WTC11 (cell line): ENCODE data around the gene CBX1. TPM values are rescaled to one million over a fixed set of nuclear protein-coding genes. Genes with fewer than 3 reads are reported as not detected.

Experiments used
- ATAC-seq: fragments of 200-7000 bp; cut with Tn5 transposase; 2 replicates; pipeline ENCODE4 v1.10.0; 2021; ENCODE audit warnings: mild to moderate bottlenecking, moderate library complexity
- CTCF ChIA-PET: fragments of 300-600 bp; sonication (Branson Sonifier 250); formaldehyde crosslinking; loops from one replicate; lab custom pipeline; 2021; ENCODE audit warnings: antibody characterized with exemption; lab: Charles Lee
- POLR2A ChIA-PET: fragments of 350-600 bp; sonication (Branson Sonifier 250); formaldehyde crosslinking; loops from one replicate; lab custom pipeline; 2021; ENCODE audit warnings: antibody characterized with exemption; lab: Charles Lee
- DNase-seq: peaks from one replicate; pipeline ENCODE4 v3.0.0; 2021; ENCODE audit warnings: low spot score
- H3K27ac Mint-ChIP-seq: 2 replicates; pipeline ENCODE4 v1.8.0; 2021; ENCODE audit warnings: mixed read lengths
- H3K27me3 Mint-ChIP-seq: 2 replicates; pipeline ENCODE4 v1.8.0; 2021; ENCODE audit warnings: low read depth, mild to moderate bottlenecking, moderate library complexity, mixed read lengths
- H3K36me3 Mint-ChIP-seq: 2 replicates; pipeline ENCODE4 v1.8.0; 2021; ENCODE audit warnings: mixed read lengths
- H3K4me1 Mint-ChIP-seq: 2 replicates; pipeline ENCODE4 v1.8.0; 2022; ENCODE audit warnings: mixed read lengths
- H3K4me3 Mint-ChIP-seq: 2 replicates; pipeline ENCODE4 v1.8.0; 2021; ENCODE audit warnings: mild to moderate bottlenecking, moderate library complexity, mixed read lengths
- H3K9me3 Mint-ChIP-seq: 2 replicates; pipeline ENCODE4 v1.8.0; 2021; ENCODE audit warnings: mixed read lengths
- ESRRA ChIP-seq: sonication (generic); formaldehyde crosslinking; IDR thresholded peaks from 2 replicates; pipeline ENCODE4 v1.8.1; 2022; ENCODE audit warnings: mild to moderate bottlenecking, missing genetic modification reagents, borderline replicate concordance
- FOXJ3 ChIP-seq: sonication (generic); formaldehyde crosslinking; IDR thresholded peaks from 2 replicates; pipeline ENCODE4 v1.9.0; 2021; ENCODE audit warnings: missing genetic modification reagents, mild to moderate bottlenecking, borderline replicate concordance
- FOXP1 ChIP-seq: sonication (generic); formaldehyde crosslinking; IDR thresholded peaks from 2 replicates; pipeline ENCODE4 v1.8.0; 2022; ENCODE audit warnings: missing genetic modification reagents, mild to moderate bottlenecking, moderate library complexity, borderline replicate concordance
- HMGA2 ChIP-seq: fragments of 250-450 bp; sonication (Bioruptor Pico); IDR thresholded peaks from 2 replicates; pipeline ENCODE4 v1.4.0; 2021; ENCODE audit warnings: mild to moderate bottlenecking, moderate library complexity
- KAT7 ChIP-seq: sonication (generic); formaldehyde crosslinking; IDR thresholded peaks from 2 replicates; pipeline ENCODE4 v1.8.1; 2023; ENCODE audit warnings: missing genetic modification reagents, mild to moderate bottlenecking, borderline replicate concordance
- NFATC4 ChIP-seq: fragments of 250-450 bp; sonication (Bioruptor Pico); IDR thresholded peaks from 2 replicates; pipeline ENCODE4 v1.9.0; 2021; ENCODE audit warnings: mild to moderate bottlenecking
- NFE2L1 ChIP-seq: sonication (generic); formaldehyde crosslinking; IDR thresholded peaks from 2 replicates; pipeline ENCODE4 v1.8.1; 2023; ENCODE audit warnings: missing genetic modification reagents
- RORB ChIP-seq: fragments of 250-450 bp; sonication (Bioruptor Pico); IDR thresholded peaks from 2 replicates; pipeline ENCODE4 v1.9.0; 2021; ENCODE audit warnings: mild to moderate bottlenecking
- SOX15 ChIP-seq: fragments of 250-450 bp; sonication (Bioruptor Pico); IDR thresholded peaks from 2 replicates; pipeline ENCODE4 v1.9.0; 2021; ENCODE audit warnings: mild to moderate bottlenecking
- TCF7 ChIP-seq: sonication (generic); formaldehyde crosslinking; IDR thresholded peaks from 2 replicates; pipeline ENCODE4 v1.8.0; 2022; ENCODE audit warnings: mild to moderate bottlenecking, low read depth, missing genetic modification reagents, moderate library complexity
- ZBTB21 ChIP-seq: sonication (generic); formaldehyde crosslinking; IDR thresholded peaks from 2 replicates; pipeline ENCODE4 v1.8.1; 2023; ENCODE audit warnings: mild to moderate bottlenecking, missing genetic modification reagents, borderline replicate concordance
- ZNF121 ChIP-seq: sonication (generic); formaldehyde crosslinking; IDR thresholded peaks from 2 replicates; pipeline ENCODE4 v1.8.0; 2023; ENCODE audit warnings: missing genetic modification reagents
- ZNF219 ChIP-seq: sonication (generic); formaldehyde crosslinking; IDR thresholded peaks from 2 replicates; pipeline ENCODE4 v1.8.0; 2023; ENCODE audit warnings: missing genetic modification reagents, mild to moderate bottlenecking, borderline replicate concordance
- ZNF232 ChIP-seq: sonication (generic); formaldehyde crosslinking; IDR thresholded peaks from 2 replicates; pipeline ENCODE4 v1.8.0; 2022; ENCODE audit warnings: mild to moderate bottlenecking, missing genetic modification reagents
- total RNA-seq: library from RNA; stranded (reverse); gene quantifications from 3 replicates; pipeline ENCODE4 v1.2.3, GENCODE V29; 2021
- TF ChIP-seq, protein P1 (sequence below): sonication (generic); formaldehyde crosslinking; IDR thresholded peaks from 2 replicates; pipeline ENCODE4 v1.8.0; 2022; ENCODE audit warnings: mild to moderate bottlenecking, missing genetic modification reagents
- TF ChIP-seq, protein P2 (sequence below): sonication (generic); formaldehyde crosslinking; IDR thresholded peaks from 2 replicates; pipeline ENCODE4 v1.8.1; 2023; ENCODE audit warnings: mild to moderate bottlenecking, moderate library complexity, missing genetic modification reagents
- TF ChIP-seq, protein P3 (sequence below): sonication (generic); formaldehyde crosslinking; IDR thresholded peaks from 2 replicates; pipeline ENCODE4 v1.8.1; 2023; ENCODE audit warnings: mild to moderate bottlenecking, missing genetic modification reagents, moderate library complexity
- TF ChIP-seq, protein P4 (sequence below): fragments of 200-600 bp; IDR thresholded peaks from 2 replicates; pipeline ENCODE4 v1.8.0; 2022; ENCODE audit warnings: antibody characterized with exemption
- TF ChIP-seq, protein P5 (sequence below): sonication (generic); formaldehyde crosslinking; IDR thresholded peaks from 2 replicates; pipeline ENCODE4 v1.8.0; 2022; ENCODE audit warnings: missing genetic modification reagents
- TF ChIP-seq, protein P6 (sequence below): sonication (generic); formaldehyde crosslinking; conservative IDR thresholded peaks from 2 replicates; pipeline ENCODE4 v1.8.1; 2023; ENCODE audit warnings: mild to moderate bottlenecking, low read depth, missing genetic modification reagents, moderate library complexity
- TF ChIP-seq, protein P7 (sequence below): fragments of 250-450 bp; sonication (Bioruptor Pico); IDR thresholded peaks from 2 replicates; pipeline ENCODE4 v1.8.0; 2021; ENCODE audit warnings: mild to moderate bottlenecking
- TF ChIP-seq, protein P8 (sequence below): sonication (generic); formaldehyde crosslinking; IDR thresholded peaks from 2 replicates; pipeline ENCODE4 v1.8.0; 2022; ENCODE audit warnings: mild to moderate bottlenecking, missing genetic modification reagents

CBX1 gene
- total RNA-seq, 1 experiment from 2014 or later = 162 TPM

DNA sequence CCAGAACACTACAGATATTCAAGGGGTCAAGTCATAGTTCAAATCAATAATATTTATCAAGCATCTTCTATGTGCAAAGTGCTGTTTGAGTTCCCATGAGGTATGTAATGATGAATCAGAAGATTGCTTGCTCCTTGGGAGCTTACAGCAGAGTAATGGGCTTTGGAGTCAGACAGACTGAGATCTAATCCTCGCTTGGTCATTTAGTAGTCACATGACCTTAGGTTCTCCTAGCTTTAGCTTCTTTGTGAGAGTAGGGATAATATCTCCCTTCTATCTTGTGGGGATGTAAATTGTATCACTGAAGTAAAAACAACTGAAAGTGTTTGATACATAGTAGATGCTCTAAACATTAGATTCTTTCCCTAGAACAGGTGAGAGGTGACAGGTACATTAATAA lies 36.4 kb upstream of the CBX1 start (continued):
- TF ChIP-seq, protein P1, sequence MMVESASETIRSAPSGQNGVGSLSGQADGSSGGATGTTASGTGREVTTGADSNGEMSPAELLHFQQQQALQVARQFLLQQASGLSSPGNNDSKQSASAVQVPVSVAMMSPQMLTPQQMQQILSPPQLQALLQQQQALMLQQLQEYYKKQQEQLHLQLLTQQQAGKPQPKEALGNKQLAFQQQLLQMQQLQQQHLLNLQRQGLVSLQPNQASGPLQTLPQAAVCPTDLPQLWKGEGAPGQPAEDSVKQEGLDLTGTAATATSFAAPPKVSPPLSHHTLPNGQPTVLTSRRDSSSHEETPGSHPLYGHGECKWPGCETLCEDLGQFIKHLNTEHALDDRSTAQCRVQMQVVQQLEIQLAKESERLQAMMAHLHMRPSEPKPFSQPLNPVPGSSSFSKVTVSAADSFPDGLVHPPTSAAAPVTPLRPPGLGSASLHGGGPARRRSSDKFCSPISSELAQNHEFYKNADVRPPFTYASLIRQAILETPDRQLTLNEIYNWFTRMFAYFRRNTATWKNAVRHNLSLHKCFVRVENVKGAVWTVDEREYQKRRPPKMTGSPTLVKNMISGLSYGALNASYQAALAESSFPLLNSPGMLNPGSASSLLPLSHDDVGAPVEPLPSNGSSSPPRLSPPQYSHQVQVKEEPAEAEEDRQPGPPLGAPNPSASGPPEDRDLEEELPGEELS = no peak
- TF ChIP-seq, protein P2, sequence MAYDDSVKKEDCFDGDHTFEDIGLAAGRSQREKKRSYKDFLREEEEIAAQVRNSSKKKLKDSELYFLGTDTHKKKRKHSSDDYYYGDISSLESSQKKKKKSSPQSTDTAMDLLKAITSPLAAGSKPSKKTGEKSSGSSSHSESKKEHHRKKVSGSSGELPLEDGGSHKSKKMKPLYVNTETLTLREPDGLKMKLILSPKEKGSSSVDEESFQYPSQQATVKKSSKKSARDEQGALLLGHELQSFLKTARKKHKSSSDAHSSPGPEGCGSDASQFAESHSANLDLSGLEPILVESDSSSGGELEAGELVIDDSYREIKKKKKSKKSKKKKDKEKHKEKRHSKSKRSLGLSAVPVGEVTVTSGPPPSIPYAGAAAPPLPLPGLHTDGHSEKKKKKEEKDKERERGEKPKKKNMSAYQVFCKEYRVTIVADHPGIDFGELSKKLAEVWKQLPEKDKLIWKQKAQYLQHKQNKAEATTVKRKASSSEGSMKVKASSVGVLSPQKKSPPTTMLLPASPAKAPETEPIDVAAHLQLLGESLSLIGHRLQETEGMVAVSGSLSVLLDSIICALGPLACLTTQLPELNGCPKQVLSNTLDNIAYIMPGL (CRISPR knock-in tag) = no peak
- TF ChIP-seq, protein P3, sequence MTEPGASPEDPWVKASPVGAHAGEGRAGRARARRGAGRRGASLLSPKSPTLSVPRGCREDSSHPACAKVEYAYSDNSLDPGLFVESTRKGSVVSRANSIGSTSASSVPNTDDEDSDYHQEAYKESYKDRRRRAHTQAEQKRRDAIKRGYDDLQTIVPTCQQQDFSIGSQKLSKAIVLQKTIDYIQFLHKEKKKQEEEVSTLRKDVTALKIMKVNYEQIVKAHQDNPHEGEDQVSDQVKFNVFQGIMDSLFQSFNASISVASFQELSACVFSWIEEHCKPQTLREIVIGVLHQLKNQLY (CRISPR knock-in tag) = no peak
- TF ChIP-seq, protein P4, sequence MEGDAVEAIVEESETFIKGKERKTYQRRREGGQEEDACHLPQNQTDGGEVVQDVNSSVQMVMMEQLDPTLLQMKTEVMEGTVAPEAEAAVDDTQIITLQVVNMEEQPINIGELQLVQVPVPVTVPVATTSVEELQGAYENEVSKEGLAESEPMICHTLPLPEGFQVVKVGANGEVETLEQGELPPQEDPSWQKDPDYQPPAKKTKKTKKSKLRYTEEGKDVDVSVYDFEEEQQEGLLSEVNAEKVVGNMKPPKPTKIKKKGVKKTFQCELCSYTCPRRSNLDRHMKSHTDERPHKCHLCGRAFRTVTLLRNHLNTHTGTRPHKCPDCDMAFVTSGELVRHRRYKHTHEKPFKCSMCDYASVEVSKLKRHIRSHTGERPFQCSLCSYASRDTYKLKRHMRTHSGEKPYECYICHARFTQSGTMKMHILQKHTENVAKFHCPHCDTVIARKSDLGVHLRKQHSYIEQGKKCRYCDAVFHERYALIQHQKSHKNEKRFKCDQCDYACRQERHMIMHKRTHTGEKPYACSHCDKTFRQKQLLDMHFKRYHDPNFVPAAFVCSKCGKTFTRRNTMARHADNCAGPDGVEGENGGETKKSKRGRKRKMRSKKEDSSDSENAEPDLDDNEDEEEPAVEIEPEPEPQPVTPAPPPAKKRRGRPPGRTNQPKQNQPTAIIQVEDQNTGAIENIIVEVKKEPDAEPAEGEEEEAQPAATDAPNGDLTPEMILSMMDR = no peak
- TF ChIP-seq SOX15 (CRISPR knock-in tag) = no peak
- no peak for TF ChIP-seq NFATC4 (CRISPR knock-in tag)
- TF ChIP-seq NFE2L1 (CRISPR knock-in tag) = no peak
- no peak for TF ChIP-seq ESRRA (CRISPR knock-in tag)
- TF ChIP-seq ZNF219 (CRISPR knock-in tag) = no peak
- TF ChIP-seq, protein P5, sequence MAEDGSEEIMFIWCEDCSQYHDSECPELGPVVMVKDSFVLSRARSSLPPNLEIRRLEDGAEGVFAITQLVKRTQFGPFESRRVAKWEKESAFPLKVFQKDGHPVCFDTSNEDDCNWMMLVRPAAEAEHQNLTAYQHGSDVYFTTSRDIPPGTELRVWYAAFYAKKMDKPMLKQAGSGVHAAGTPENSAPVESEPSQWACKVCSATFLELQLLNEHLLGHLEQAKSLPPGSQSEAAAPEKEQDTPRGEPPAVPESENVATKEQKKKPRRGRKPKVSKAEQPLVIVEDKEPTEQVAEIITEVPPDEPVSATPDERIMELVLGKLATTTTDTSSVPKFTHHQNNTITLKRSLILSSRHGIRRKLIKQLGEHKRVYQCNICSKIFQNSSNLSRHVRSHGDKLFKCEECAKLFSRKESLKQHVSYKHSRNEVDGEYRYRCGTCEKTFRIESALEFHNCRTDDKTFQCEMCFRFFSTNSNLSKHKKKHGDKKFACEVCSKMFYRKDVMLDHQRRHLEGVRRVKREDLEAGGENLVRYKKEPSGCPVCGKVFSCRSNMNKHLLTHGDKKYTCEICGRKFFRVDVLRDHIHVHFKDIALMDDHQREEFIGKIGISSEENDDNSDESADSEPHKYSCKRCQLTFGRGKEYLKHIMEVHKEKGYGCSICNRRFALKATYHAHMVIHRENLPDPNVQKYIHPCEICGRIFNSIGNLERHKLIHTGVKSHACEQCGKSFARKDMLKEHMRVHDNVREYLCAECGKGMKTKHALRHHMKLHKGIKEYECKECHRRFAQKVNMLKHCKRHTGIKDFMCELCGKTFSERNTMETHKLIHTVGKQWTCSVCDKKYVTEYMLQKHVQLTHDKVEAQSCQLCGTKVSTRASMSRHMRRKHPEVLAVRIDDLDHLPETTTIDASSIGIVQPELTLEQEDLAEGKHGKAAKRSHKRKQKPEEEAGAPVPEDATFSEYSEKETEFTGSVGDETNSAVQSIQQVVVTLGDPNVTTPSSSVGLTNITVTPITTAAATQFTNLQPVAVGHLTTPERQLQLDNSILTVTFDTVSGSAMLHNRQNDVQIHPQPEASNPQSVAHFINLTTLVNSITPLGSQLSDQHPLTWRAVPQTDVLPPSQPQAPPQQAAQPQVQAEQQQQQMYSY (CRISPR knock-in tag) = no peak
- no peak for TF ChIP-seq RORB

DNA sequence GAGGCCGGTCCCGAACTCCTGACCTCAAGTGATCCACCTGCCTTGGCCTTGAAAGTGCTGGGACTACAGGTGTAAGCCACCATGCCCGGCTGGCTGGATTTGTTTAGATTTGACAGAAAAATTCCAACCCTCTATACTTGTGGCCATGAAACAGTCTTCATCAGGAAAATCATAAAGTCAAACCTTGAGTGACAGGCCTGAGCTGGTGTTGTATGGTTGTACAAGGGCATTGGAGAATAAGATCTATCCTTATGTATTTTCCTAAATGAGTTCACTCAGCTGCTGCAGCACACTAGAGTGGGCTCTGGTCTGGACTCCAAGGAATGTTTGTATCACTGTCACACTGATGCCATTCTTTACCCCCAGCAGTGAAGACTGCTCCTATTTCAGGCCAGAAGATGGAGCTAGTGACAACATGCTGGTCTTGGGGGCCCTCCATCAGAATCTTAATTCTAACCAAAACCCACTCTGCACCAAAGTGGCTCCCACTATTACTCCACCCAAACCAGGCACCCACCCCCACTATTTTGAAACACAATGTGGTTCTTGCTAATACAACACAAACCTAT lies 33.7 kb upstream of the CBX1 start:
- H3K4me3 Mint-ChIP-seq = no peak overlapping the region
- ATAC-seq = peak; percentile 71
- H3K27ac Mint-ChIP-seq = no peak overlapping the region
- no peaks in the 10 kb centered on the region for H3K36me3 Mint-ChIP-seq
- no peaks in the 10 kb centered on the region; the same call in 1 of the 2 replicates for H3K27me3 Mint-ChIP-seq
- CTCF ChIA-PET = interaction anchor here (0.5 to 3.8 kb wide), 27 partner anchors 8 to 387 kb away, joined by 3 to 23 read pairs (median 4); partner anchors contain the start of genes CBX1 and SNX11
- H3K9me3 Mint-ChIP-seq = no peaks in the 10 kb centered on the region
- TF ChIP-seq, protein P6, sequence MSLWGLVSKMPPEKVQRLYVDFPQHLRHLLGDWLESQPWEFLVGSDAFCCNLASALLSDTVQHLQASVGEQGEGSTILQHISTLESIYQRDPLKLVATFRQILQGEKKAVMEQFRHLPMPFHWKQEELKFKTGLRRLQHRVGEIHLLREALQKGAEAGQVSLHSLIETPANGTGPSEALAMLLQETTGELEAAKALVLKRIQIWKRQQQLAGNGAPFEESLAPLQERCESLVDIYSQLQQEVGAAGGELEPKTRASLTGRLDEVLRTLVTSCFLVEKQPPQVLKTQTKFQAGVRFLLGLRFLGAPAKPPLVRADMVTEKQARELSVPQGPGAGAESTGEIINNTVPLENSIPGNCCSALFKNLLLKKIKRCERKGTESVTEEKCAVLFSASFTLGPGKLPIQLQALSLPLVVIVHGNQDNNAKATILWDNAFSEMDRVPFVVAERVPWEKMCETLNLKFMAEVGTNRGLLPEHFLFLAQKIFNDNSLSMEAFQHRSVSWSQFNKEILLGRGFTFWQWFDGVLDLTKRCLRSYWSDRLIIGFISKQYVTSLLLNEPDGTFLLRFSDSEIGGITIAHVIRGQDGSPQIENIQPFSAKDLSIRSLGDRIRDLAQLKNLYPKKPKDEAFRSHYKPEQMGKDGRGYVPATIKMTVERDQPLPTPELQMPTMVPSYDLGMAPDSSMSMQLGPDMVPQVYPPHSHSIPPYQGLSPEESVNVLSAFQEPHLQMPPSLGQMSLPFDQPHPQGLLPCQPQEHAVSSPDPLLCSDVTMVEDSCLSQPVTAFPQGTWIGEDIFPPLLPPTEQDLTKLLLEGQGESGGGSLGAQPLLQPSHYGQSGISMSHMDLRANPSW (CRISPR knock-in tag) = no peak
- TF ChIP-seq HMGA2 (CRISPR knock-in tag) (no peak), ZBTB21 (CRISPR knock-in tag) (no peak), ZNF232 (no peak), TCF7 (CRISPR knock-in tag) (no peak), ZNF121 (CRISPR knock-in tag) (no peak), KAT7 (no peak), FOXP1 (CRISPR knock-in tag) (no peak), FOXJ3 (CRISPR knock-in tag) (no peak)
- TF ChIP-seq, protein P7, sequence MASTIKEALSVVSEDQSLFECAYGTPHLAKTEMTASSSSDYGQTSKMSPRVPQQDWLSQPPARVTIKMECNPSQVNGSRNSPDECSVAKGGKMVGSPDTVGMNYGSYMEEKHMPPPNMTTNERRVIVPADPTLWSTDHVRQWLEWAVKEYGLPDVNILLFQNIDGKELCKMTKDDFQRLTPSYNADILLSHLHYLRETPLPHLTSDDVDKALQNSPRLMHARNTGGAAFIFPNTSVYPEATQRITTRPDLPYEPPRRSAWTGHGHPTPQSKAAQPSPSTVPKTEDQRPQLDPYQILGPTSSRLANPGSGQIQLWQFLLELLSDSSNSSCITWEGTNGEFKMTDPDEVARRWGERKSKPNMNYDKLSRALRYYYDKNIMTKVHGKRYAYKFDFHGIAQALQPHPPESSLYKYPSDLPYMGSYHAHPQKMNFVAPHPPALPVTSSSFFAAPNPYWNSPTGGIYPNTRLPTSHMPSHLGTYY (CRISPR knock-in tag) = no peak
- TF ChIP-seq, protein P8, sequence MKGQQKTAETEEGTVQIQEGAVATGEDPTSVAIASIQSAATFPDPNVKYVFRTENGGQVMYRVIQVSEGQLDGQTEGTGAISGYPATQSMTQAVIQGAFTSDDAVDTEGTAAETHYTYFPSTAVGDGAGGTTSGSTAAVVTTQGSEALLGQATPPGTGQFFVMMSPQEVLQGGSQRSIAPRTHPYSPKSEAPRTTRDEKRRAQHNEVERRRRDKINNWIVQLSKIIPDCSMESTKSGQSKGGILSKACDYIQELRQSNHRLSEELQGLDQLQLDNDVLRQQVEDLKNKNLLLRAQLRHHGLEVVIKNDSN = no peak
- H3K4me1 Mint-ChIP-seq = peaks cover 6% of the 10 kb centered on the region
- POLR2A ChIA-PET = no interaction called here
- peak; percentile 20 for DNase-seq
